BJ (cell line): ENCODE data around the gene SEC31B. TPM values are rescaled to one million over a fixed set of nuclear protein-coding genes. Genes with fewer than 3 reads are reported as not detected.
A peak's percentile ranks its signal among the peaks of the same experiment; 100 is the strongest.

ENCODE experiments used
- CTCF ChIA-PET: fragments of 350-600 bp; formaldehyde crosslinking; extraction: SDS; loops from one replicate; lab custom pipeline; 2021; ENCODE audit warnings: antibody characterized with exemption, inconsistent platforms; lab: Yijun Ruan, JAX
- POLR2A ChIA-PET: fragments of 300-600 bp; sonication (Branson Sonifier 250); formaldehyde crosslinking; extraction: SDS; loops from one replicate; lab custom pipeline; 2021; ENCODE audit warnings: antibody characterized with exemption; lab: Charles Lee
- DNase-seq: peaks from one replicate; pipeline ENCODE4 v3.0.0-alpha.2; 2011; ENCODE audit warnings: low read depth
- H3K27me3 ChIP-seq: 2 replicates; pipeline ENCODE4 v1.6.0; 2011; ENCODE audit warnings: low read length; ENCODE audit not compliant: control insufficient read depth, insufficient read depth
- H3K36me3 ChIP-seq: 2 replicates; pipeline ENCODE4 v1.5.1; 2011; ENCODE audit warnings: low read length; ENCODE audit not compliant: control insufficient read depth, insufficient read depth
- H3K4me3 ChIP-seq: 2 replicates; pipeline ENCODE4 v1.5.1; 2011; ENCODE audit warnings: low read depth, mild to moderate bottlenecking, control low read depth, low read length
- polyA plus RNA-seq: library from polyadenylated mRNA; depleted of rRNA; stranded (reverse); fragments of >200 nt; gene quantifications from 2 replicates; pipeline ENCODE4 v1.2.3, GENCODE V29; 2011
- TF ChIP-seq, protein P1 (sequence below): IDR thresholded peaks from 2 replicates; pipeline ENCODE4 v1.5.1; 2011; ENCODE audit warnings: low read depth, mild to moderate bottlenecking, control low read depth, inconsistent platforms, low read length, moderate library complexity; ENCODE audit not compliant: insufficient read depth

The SEC31B gene
- polyA plus RNA-seq, 1 experiment: 8.3 TPM

- TF ChIP-seq, protein P1, sequence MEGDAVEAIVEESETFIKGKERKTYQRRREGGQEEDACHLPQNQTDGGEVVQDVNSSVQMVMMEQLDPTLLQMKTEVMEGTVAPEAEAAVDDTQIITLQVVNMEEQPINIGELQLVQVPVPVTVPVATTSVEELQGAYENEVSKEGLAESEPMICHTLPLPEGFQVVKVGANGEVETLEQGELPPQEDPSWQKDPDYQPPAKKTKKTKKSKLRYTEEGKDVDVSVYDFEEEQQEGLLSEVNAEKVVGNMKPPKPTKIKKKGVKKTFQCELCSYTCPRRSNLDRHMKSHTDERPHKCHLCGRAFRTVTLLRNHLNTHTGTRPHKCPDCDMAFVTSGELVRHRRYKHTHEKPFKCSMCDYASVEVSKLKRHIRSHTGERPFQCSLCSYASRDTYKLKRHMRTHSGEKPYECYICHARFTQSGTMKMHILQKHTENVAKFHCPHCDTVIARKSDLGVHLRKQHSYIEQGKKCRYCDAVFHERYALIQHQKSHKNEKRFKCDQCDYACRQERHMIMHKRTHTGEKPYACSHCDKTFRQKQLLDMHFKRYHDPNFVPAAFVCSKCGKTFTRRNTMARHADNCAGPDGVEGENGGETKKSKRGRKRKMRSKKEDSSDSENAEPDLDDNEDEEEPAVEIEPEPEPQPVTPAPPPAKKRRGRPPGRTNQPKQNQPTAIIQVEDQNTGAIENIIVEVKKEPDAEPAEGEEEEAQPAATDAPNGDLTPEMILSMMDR: no peak
- Histone ChIP-seq H3K27me3 (no peaks in the 10 kb centered on the region), H3K36me3 (peaks cover 11% of the 10 kb centered on the region), H3K4me3 (peak within 1 kb of the TSS; percentile 97)
- ChIA-PET CTCF (interaction anchor here (0.7 to 2.7 kb wide), 4 partner anchors 10 to 349 kb away, joined by 3 to 7 read pairs (median 4); no protein-coding TSS in a partner anchor), POLR2A (no interaction called here)
- no peak for DNase-seq
Observed at GRCh38 chr10:100529475-100530298, 10.0 kb upstream of the SEC31B start, which contains the start of gene NDUFB8. TSS of gene NDUFB8 (minus strand) at chr10:100529871. CDS start at chr10:100529851, 20 bp downstream.

- TF ChIP-seq, protein P1: no peak
- no peaks in the 10 kb centered on the region for H3K27me3 ChIP-seq
- H3K36me3 ChIP-seq: peaks cover 17% of the 10 kb centered on the region
- CTCF ChIA-PET: interaction anchor here (1.4 to 2.7 kb wide), 4 partner anchors 10 to 350 kb away, joined by 3 to 13 read pairs (median 7); no protein-coding TSS in a partner anchor
- DNase-seq: no peak
- POLR2A ChIA-PET: no interaction called here
- H3K4me3 ChIP-seq: peak overlapping the region; percentile 97
Observed at GRCh38 chr10:100528921-100529474, 9.3 kb upstream of the SEC31B start.

DNA sequence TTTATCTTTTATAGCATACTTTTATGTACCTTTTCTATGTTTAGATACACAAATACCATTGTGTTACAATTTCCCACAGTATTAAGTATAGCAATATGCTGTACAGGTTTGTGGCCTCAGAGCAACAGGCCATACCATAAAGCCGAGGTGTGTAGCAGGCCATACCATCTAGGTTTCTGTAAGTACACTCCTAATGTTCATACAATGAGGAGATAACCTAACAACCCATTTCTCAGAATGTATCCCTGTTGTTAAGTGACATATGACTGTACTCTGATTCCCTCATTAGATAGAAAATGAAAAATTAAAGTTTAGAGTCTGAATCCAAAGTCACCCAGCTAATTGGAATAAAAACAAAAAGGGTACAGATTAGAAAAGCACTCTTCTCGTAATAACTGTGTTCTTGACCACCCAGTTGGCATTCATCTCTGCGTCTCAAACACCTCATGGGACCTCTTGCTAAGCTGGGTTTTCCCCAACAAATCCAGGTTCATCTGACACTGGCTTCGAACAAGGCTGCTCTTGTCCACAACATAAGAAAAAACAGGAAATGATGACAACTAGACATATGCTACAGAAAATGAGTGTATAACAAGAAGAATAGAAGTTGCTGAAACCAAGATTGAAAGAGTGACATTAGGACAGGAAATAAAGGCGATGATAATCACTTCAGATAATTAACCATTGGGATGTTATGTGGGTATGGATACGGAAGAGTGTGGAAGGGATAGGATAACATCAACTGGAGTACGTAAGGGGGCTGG is 8.6 kb upstream of the SEC31B start:
- TF ChIP-seq, protein P1: no peak
- Histone ChIP-seq H3K4me3 (peak overlapping the region; percentile 97), H3K36me3 (peaks cover 18% of the 10 kb centered on the region), H3K27me3 (no peaks in the 10 kb centered on the region)
- DNase-seq: no peak
- POLR2A ChIA-PET: no interaction called here
- CTCF ChIA-PET: interaction anchor here (1.4 to 2.7 kb wide), 4 partner anchors 10 to 351 kb away, joined by 3 to 13 read pairs (median 7); no protein-coding TSS in a partner anchor

DNA sequence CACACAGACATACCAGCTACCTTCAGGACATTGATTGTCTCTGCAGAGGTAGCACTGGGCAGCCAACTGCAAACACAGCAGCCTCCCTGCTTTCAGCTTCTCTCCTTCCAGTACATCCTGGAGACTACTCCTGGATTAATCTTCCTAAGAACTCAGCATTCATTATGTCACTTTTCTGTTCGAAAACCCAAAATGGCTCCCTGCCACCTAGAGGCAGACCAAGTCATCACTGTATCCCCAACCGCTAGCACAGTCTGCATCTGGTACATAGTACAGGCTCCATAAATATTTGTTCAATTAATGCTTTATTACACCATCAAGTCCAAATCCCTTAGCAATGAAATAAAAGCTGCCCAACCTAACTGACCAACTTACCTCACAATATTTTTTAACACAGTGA is 5.0 kb upstream of the SEC31B start:
- H3K36me3 ChIP-seq: peaks cover 18% of the 10 kb centered on the region
- POLR2A ChIA-PET: no interaction called here
- CTCF ChIA-PET: interaction anchor here (0.6 to 2.9 kb wide), 8 partner anchors 9 to 620 kb away, joined by 3 to 11 read pairs (median 4); partner anchors contain the start of gene HIF1AN
- H3K4me3 ChIP-seq: no peak overlapping the region
- TF ChIP-seq, protein P1: no peak
- DNase-seq: no peak
- H3K27me3 ChIP-seq: no peaks in the 10 kb centered on the region
